ELR (cell line): ENCODE measurements around the gene FAR1.
"Not testable (repeated sequence)": the region's sequence is repeated elsewhere in the genome, so short reads cannot be mapped to it uniquely, and the experiment has no call there.

Experiments used
- DNase-seq: peaks from one replicate; pipeline ENCODE4 v3.0.0-alpha.2; 2015; ENCODE audit warnings: low read depth

The FAR1 gene, protein sequence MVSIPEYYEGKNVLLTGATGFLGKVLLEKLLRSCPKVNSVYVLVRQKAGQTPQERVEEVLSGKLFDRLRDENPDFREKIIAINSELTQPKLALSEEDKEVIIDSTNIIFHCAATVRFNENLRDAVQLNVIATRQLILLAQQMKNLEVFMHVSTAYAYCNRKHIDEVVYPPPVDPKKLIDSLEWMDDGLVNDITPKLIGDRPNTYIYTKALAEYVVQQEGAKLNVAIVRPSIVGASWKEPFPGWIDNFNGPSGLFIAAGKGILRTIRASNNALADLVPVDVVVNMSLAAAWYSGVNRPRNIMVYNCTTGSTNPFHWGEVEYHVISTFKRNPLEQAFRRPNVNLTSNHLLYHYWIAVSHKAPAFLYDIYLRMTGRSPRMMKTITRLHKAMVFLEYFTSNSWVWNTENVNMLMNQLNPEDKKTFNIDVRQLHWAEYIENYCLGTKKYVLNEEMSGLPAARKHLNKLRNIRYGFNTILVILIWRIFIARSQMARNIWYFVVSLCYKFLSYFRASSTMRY

GRCh38 chr11:13668102-13668956, at the start of gene FAR1:
Gene FAR1 (plus strand): TSS chr11:13668668. CDS start chr11:13694766, 26,098 bp downstream.
- peak; percentile 98 for DNase-seq

GRCh38 chr11:13620063-13620462, 48.4 kb upstream of the FAR1 start:
- no peak for DNase-seq

- DNase-seq = not testable (repeated sequence)
Measured at GRCh38 chr11:13626818-13627217, 41.6 kb upstream of the FAR1 start.

- DNase-seq = not testable (repeated sequence)
Measured at GRCh38 chr11:13628634-13629033, 39.8 kb upstream of the FAR1 start.

DNA sequence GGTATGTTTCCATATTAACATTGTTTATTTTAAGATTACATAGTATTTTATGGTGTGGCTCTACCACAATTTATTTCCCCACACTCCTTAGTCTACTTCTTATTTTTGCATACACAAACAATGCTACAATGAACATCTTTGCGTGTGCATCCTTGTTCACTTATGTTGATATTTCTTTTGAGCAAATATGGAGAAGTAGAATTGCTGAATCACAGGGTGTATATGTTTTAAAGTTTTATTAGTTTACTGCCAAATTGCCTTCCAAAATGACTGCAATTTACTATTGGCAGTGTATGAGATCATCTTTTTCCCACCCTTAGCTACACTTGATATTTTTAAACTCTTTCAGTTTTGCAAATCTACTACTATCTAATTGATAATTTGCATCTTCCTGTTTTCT, 38.7 kb upstream of the FAR1 start:
- DNase-seq = no peak

GRCh38 chr11:13635290-13635689, 33.2 kb upstream of the FAR1 start:
- no peak for DNase-seq

- no peak for DNase-seq
Measured at GRCh38 chr11:13635804-13636203, 32.7 kb upstream of the FAR1 start.

DNA sequence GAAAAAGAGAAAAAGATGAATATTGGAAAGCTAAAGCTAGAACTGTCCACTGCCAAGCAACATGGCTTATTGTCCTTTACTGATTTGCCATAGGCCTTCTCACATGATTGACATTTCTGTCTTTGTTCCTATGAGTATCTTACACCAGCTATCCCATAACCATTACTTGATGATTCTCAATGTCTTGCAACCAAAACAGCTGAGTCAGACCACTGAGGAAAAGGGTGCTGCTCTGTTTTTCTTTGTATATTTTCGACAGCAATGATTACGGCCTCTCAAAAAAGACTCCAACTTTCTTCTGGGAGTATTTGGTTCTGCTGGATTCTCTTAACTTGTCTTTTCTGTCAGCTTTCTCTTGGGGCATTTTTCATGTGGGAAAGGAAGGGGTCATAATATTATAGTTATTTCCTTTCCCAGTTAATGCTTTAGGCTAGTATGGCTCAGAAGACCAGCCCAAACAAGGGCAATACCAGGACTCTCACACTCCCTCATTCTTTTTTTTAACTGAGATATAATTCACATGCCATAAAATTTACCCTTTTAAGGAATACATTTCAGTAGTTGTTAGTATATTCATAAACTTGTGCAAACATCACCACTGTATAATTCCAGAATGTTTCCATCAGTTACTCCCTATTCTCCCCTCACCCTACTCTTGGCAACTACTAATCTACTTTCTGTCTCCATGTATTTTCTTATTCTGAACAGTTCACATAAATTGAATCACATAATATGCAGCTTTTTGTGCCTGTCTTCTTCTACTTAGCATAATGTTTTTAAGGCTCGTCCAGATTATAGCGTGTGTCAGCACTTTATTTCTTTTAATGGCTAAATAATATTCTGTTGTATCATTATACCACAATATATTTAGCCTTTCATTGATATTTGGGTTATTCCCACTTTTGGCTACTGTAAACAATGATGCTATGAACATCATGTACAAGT, 31.1 kb upstream of the FAR1 start:
- DNase-seq = no peak

GRCh38 chr11:13638422-13638821, 30.0 kb upstream of the FAR1 start:
- no peak for DNase-seq

DNA sequence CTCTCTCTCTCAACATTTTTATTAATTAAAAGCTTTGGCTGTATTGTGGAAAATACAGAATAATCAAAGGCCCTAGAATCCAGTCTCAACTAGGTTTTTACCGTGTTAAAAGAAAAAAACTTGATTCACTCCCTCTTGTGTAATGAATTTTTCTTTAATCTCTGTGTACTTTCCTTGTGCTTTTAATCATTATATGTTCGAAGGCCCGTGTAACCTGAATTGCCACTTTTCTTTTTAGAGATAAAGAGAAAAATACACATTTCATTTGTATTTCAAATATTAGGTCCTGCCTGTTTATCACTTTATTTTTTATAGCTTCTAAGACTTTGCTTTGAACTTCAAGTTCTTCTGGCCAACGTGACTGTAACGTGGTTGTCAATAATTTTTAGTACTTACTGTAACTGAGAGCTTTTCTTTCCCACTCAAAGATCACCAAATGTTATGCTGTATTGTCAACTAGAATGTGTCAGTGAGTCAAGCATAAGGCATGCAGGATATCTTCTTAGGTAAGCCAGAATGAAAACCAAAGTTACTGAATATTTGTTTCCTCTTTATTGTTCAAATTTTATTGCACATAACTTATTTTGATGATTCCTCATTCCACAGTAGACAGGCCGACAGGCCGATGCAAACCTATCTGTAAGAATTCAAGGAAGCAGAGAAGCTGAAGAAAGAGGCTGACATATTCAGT, 23.3 kb upstream of the FAR1 start:
- peak; percentile 6 for DNase-seq

DNA sequence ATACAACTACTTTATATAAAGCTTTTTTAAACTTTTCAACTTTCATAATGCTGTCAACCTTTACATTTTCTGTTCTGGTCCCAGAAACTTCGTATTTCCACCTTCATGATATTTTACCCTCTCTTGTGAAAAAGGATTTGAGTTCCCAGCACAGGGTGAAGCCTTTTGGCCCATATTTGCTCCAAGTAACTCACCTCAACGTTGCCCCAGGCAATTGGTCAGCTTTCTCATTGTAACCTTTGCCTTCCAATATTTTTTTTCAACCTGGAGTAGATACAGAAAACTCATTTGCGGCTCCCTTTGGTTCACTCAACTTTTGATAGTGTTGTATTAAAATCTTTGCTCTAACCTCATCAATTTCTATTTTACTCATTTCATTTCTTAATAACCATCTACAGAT, 21.1 kb upstream of the FAR1 start:
- no peak for DNase-seq

DNA sequence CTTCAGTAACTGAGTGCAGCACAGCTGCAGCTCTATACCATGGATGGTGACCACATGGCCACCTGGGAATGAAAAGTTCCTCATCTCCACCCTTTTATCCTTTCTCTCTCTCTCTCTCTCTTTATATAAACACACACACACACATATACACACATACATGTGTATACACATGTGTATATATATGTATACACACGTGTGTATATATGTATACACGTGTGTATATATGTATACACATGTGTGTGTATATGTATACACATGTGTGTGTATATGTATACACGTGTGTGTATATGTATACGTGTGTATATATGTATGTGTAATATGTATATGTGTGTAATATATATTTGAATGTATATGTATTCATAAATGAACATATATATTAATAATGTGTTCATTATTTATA, 18.8 kb upstream of the FAR1 start:
- DNase-seq = no peak

- not testable (repeated sequence) for DNase-seq
Measured at GRCh38 chr11:13651515-13651914, 17.0 kb upstream of the FAR1 start.

- no peak for DNase-seq
Measured at GRCh38 chr11:13661074-13661623, 7.3 kb upstream of the FAR1 start.

DNA sequence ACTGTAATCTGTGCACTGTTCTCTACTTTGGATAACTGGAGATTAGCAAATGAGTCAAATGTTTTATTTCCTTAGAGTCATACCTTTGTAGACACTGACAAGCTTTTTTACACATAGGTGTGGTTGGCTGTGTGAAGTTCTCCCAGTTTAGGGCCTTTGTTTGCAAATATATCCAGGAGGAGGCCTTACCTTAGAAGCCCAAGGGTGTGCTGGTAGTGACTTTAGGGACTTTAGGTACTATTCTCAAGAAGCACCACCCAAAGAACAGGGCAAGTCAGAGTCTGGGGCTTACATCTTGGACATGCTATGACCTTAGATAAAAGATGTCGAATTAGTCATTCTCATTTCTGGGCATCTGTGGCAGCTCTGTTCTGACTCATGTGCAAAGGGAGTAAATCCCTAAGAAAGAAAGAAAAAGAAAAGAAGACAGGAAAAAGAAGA, 4.8 kb upstream of the FAR1 start:
- peak; percentile 51 for DNase-seq

DNA sequence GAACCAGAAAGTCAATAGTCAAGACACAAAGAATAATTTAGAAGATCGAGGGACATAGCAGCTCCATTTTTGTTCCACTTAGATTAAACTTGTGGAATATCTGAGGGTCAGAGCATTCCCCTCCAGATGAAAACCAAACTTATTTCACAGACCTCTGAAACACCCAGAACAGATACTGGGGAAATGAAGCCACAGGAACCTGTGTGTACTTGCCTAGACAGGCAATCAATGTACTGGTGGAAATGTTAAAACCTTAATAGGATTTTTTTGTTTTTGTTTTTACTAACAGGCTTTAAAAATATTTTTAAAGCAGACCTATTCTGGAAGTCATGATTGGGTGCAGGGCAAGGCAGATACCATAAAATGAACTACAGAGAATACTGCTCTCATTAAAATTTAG, 4.1 kb upstream of the FAR1 start:
- DNase-seq = no peak

DNA sequence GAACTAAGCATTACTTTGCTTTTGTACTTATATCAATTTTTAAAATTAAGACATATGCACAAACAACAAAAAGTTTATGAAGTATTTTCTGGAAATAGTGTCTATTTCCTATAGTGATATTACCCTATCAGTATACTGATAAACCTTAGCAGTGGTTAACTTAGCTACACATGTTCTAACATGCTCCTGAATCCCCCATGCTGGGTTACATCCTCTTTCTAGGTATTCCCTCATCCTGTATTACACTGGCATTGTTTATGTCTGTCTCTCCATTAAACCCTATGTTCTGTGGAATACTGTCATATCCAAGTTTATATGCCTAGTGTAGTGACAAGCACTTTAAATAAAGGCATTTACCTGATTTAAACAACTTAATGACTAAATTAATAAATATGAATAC, 1.8 kb upstream of the FAR1 start:
- no peak for DNase-seq

DNA sequence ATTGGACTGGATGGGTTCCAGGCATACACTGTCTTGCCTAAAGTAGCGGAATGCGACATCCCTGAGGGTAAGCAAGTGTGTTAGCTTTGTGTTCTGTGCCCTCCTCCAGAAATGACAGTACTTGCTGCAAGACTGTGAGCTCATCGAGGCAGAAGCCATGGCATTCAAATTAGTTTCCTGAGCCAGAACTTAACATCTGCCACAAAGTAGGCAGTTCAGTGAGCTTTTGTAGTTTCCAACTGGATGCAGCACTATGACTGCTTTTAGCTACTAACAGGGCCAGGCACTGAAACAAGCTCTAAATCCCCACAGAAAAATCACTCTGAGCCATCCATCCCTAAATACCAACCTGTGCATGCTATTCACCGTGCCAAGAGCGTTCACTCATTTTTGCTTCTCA, 1.2 kb upstream of the FAR1 start:
- DNase-seq = peak; percentile 12

DNA sequence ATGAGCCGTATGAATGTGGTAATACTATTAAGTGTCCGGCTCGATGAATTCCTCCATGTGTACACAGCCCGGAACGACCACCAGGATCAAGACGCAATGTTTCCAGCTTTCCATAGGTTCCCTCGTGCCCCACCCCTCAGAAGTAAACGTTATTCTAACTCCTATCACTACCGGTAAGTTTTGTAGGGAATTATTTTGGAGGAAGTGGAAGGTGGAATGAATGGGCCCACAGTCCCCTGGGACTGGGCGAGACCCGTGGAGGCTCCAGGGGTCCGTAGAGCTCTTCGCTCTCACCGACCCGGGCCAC, 720 bp upstream of the FAR1 start:
- peak; percentile 16 for DNase-seq

GRCh38 chr11:13668957-13669521, 571 bp downstream of the FAR1 start:
- DNase-seq = peak; percentile 49
